Activated T-cell treated with anti-CD3 and anti-CD28 coated beads for 1 hour (primary cell): Measurements from ENCODE around the gene SREK1.

Source experiments
- DNase-seq: peaks from one replicate; pipeline ENCODE4 v3.0.0-alpha.2; 2020; ENCODE audit warnings: low read depth

SREK1 gene

DNA sequence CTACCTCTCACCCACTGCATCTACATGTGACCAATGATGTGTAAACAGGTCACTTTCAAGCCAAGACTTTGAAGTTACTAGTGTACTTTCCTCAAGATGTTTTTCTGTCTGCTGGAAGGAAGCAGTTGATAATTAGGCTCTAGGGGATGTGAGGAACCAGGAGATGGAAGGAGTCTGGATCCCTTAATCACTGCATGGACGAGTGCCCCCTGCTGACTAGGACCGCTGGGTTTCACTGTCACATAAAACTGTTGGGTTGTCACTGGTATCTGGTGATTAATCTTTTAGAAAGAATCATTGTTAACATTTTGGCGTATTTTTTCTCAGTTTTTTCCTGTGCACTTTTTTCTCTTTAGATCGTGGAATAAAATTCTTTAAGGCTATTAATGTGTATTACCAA, 79.5 kb downstream of the SREK1 start:
- DNase-seq = no peak

DNA sequence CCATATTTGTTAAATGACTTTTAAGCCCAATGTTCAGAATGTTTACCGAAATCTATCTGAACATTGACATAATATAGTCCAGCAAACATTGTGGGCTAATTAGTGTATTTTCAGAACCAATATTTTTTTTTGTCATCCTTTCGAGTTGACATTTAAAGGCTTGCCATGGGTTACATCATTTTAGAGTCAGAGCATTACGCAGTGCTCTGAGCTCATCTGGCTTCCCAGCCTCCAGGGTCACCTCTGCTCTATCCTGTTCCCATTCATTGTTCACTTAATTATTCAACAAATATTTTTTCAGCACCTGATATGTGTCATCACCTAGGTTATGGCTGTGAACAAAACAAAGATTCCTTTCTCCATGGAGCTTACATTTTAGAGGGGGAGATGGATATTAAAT, 80.2 kb downstream of the SREK1 start:
- no peak for DNase-seq

DNA sequence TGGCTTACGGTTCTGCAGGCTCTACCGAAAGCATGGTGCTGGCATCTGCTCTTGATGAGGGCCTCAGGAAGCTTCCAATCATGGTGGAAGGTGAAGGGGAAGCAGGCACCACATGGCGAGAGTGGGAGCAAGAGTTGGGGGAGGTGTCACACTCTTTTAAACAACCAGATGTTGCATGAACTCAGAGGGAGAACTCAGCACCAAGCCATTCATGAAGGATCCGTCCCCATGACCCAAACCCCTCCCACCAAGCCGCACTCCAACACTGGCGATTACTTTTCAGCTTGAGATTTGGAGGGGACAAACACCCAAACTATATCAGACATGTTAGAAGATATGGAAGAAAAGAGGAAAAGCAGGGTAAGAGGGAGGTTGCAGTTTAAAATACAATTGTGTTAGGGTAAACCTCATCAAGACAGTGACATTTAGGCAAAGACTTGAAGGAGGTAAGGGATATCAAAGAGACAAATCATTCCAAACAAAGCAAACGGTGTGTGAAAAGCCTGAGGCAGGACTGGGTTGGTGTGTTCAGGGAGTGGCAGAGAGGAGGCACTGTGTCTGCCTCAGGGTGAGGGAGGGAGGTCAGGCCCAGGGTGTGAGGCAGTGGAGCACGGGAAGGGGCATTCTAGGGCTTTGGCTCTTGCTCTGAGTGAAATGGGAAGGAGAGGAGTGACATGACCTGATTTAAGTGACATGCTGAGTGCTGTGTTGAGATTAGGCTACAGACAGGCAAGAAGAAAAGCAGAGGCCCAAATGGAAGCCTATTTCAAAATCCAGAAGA, 80.9 kb downstream of the SREK1 start:
- no peak for DNase-seq

DNA sequence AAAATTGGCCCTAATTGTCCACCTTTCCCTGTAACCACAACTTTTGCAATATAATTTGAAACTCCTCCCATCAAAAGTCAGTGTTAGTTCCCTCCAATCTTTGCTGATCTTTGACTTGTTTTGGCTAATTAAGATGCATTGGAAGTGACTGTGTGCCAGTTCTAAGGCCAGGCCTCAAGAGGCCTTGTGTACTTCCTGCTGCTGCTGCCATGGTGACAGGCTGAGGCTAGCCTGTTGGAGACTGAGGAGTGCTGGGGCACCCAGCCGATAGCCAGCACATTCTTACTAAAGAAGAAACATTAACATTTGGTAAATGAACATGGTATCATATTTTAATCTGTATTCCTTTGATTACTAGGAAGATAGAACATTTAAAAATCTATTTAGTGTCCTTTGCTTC, 86.5 kb downstream of the SREK1 start:
- DNase-seq = no peak

DNA sequence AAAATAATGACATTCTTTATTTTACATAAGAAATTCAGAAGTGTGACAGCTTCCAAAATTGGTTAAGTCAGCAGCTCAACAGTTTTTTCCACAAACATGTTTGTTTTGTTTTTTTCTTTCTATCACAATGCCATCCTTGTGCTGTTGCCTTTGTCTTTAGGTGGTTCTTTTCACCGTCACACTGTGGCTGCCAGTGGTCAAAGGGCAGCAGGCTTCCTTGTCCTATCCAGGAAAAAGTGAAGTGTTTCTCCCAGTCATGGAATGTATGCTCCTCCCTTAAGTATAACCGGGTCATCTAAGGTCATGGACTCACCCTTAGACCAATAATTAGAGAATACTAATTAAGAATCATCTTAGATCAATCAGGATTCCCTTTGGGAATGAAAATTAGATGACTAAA, 87.4 kb downstream of the SREK1 start:
- DNase-seq = no peak

DNA sequence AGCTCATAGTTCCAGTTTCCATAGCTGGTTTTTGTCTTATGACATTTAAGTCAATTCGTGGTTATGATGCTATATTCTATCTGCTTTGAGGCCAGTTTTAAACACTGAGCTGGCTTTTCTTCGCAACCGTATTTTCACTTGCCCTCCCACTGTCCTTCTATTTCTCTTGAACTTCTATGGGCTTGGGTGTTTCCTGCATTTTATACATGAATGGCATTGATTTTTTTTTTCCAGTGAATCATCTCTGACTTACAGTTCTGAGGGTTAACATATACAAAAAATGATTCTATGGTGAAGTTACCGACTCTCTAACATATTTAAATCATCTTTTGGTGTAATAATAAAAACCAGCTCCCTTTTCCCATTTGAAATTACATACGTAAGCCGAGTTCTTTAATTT, 88.2 kb downstream of the SREK1 start:
- no peak for DNase-seq

DNA sequence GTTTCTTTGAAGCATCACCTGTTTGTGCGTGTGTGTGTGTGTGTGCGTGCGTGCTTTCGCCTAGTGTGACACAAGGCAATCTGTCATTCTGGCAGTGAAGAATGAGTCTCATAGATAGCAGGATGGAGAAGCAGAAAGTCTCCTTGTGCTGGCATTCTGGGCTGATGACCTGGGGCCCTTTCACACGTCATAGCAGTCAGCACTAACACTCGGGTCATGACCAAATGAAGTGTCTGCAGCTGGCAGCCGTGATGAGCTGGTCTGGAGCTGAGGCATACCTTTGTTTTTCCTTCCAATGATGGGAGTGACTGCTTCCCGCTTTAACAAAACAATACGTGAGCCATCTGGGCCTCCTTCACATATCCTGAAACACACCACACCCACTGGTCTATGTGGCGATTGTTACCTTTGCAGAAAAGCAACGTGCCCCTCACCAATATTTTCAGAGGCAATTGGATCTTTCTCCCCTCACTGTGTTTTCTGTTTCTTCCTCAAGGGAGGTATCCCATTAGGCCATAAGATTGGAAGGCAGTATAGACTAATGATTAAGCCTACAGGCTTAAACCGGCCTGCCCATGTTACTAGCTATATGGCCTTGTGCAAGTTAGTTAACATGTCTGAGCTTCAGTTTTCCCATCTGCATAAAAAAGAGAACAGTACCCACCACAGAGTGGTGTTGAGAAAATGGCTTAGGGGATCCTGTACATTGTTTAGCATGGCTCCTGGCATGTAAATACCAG, 88.8 kb downstream of the SREK1 start:
- no peak for DNase-seq
